HUES6 (cell line): ENCODE results near the gene IP6K1.
"Not testable (repeated sequence)": the region's sequence is repeated elsewhere in the genome, so short reads cannot be mapped to it uniquely, and the experiment has no call there.

Source experiments
- H3K27ac ChIP-seq: 2 replicates; pipeline ENCODE4 v1.7.0; 2013; ENCODE audit warnings: low read depth, mild to moderate bottlenecking, low read length, inconsistent platforms
- H3K27me3 ChIP-seq: 2 replicates; pipeline ENCODE4 v1.6.1; 2013; ENCODE audit warnings: low read length; ENCODE audit not compliant: control insufficient read depth, insufficient read depth
- H3K36me3 ChIP-seq: 2 replicates; pipeline ENCODE4 v1.6.1; 2013; ENCODE audit warnings: low read length; ENCODE audit not compliant: control insufficient read depth, insufficient read depth
- H3K4me1 ChIP-seq: 2 replicates; pipeline ENCODE4 v1.6.1; 2013; ENCODE audit warnings: low read length; ENCODE audit not compliant: control insufficient read depth, insufficient read depth
- H3K4me3 ChIP-seq: 2 replicates; pipeline ENCODE4 v1.5.1; 2013; ENCODE audit warnings: low read depth, low read length
- H3K9ac ChIP-seq: one replicate; pipeline ENCODE4 v1.6.1; 2013; ENCODE audit warnings: mild to moderate bottlenecking, low read length
- H3K9me3 ChIP-seq: 2 replicates; pipeline ENCODE4 v1.6.1; 2013; ENCODE audit warnings: low read depth, low read length; ENCODE audit not compliant: control insufficient read depth, insufficient read depth

IP6K1 gene

GRCh38 chr3:49691481-49691880 is 94.9 kb downstream of the IP6K1 start:
- H3K4me3 ChIP-seq, H3K36me3 ChIP-seq, H3K4me1 ChIP-seq, H3K27ac ChIP-seq, H3K9me3 ChIP-seq, H3K9ac ChIP-seq, H3K27me3 ChIP-seq: not testable (repeated sequence)

DNA sequence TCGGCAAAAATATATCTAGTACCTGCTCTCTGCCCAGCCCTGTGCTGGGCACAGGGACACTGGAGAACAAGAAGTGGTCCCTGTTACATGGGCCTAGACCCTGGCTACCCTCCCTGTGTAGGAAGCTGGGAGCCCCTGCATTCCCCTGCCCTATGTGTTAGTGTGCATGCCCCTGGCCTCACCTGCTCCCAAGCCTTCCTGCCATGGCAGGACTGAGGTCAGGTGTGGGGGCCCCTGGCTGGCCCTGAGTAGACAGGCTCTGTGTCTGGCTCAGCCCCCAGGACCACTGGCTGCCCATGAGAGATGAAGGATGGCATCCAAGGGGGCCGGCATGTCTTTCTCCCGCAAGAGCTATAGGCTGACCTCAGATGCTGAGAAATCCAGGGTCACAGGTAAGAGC is 95.5 kb downstream of the IP6K1 start:
- not testable (repeated sequence) for H3K27me3 ChIP-seq, H3K4me3 ChIP-seq, H3K9ac ChIP-seq, H3K4me1 ChIP-seq, H3K9me3 ChIP-seq, H3K27ac ChIP-seq, H3K36me3 ChIP-seq

GRCh38 chr3:49689908-49690624 is 96.3 kb downstream of the IP6K1 start:
- not testable (repeated sequence) for H3K27ac ChIP-seq

GRCh38 chr3:49689046-49689907 is 97.1 kb downstream of the IP6K1 start, which contains the start of the genes MST1 and RNF123:
MST1 (minus strand) TSS chr3:49689474; CDS start chr3:49688691, 783 bp downstream.
RNF123 (plus strand) TSS chr3:49689557; CDS start chr3:49691166, 1,609 bp downstream.
- Histone ChIP-seq H3K9ac (peak within 1 kb of the TSS; percentile 84), H3K4me3 (peak within 1 kb of the TSS; percentile 86), H3K4me1 (peaks cover 6% of the 10 kb centered on the region; the same call in 1 of the 2 replicates), H3K27ac (no peak within 1 kb of the TSS), H3K27me3 (no peaks in the 10 kb centered on the region), H3K36me3 (peaks cover 5% of the 10 kb centered on the region), H3K9me3 (no peaks in the 10 kb centered on the region)

More at GRCh38 chr3:49689908-49690624, 96.3 kb downstream of the IP6K1 start:
- H3K27me3 ChIP-seq, H3K4me1 ChIP-seq, H3K9me3 ChIP-seq, H3K36me3 ChIP-seq: not testable (repeated sequence)
- H3K4me3 ChIP-seq, result peak overlapping the region; percentile 86
- peak overlapping the region; percentile 79 for H3K9ac ChIP-seq

DNA sequence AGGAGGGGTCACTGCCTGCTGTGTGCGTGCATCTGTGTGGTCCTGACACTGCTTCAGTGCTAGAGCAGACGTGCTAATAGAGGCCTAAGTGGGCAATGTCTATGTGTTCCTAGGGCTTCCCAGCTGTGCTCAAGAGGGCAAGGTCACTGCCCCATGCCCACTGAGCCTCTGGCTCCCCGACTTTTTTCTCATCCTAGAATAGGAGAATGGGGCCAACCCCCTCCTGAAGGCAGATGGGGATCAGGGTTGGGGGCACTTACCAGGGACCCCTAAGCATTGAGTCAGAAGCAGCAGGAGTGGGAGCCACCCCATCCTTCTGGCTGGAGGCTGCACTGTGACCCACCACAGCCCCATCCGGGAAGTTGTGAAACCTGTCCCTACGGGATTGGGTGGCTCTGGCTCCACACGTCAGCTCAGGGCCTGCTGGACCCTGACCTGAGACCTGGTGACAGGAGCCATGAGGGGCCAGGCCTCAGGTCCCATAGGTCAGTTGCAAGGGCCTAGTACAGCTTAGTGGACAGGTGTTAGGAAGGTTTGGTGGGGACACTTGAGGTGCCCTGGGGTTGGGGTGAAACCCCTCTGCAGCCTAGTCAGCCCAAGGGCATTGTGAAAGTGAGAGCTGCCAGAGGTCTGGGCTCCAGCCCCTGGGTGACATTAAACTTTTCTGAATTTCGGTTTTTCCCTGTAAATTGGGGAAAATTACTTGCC is 97.8 kb downstream of the IP6K1 start:
- Histone ChIP-seq H3K36me3 (peaks cover 11% of the 10 kb centered on the region), H3K9ac (peak overlapping the region; percentile 84), H3K4me3 (peak overlapping the region; percentile 86)
- H3K4me1 ChIP-seq, H3K9me3 ChIP-seq, H3K27ac ChIP-seq, H3K27me3 ChIP-seq: not testable (repeated sequence)

- H3K9ac ChIP-seq, H3K27ac ChIP-seq, H3K4me1 ChIP-seq, H3K27me3 ChIP-seq, H3K9me3 ChIP-seq: not testable (repeated sequence)
- peak overlapping the region; percentile 76 for H3K4me3 ChIP-seq
- peaks cover 22% of the 10 kb centered on the region for H3K36me3 ChIP-seq
These were observed 98.9 kb downstream of the IP6K1 start for GRCh38 chr3:49687424-49687795.

DNA sequence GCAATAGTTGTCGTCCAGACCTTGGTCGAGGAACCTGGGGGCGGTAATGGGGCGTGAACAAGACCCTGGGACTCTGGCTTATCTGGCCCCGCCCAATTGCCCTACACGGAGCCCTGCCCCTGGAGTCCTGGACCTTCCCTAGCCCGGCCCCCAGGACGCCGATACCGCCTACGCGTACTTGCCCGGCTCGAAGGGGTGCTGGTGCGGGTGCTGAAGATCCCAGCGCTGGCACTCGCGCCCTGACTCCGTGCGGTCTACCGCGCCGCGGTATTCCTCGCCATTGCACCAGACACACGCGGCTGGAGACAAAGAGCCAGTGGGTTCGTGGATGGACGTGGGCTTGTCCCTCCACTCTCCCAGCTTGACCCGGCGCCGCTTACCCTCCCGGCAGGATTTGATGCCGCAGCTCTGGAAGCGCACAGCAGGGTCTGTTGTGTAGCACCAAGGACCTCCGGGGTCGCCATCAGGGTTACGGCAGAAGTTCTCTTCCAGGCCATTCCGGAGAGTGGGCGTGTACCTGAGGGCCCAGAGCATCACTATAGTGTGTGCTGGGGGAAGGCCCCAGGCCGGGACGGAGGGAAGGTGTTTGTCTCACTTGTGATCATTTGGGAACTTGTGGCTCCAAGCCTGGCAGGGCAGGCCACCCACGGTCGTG is 99.4 kb downstream of the IP6K1 start:
- Histone ChIP-seq H3K27ac (0 out of 2 replicates have a peak overlapping the region, but pooled peaks have one; percentile 36), H3K9ac (peak overlapping the region; percentile 82), H3K4me3 (peak overlapping the region; percentile 76), H3K36me3 (peaks cover 27% of the 10 kb centered on the region)
- H3K9me3 ChIP-seq, H3K4me1 ChIP-seq, H3K27me3 ChIP-seq: not testable (repeated sequence)

- not testable (repeated sequence) for H3K27ac ChIP-seq, H3K4me1 ChIP-seq, H3K9me3 ChIP-seq, H3K9ac ChIP-seq, H3K27me3 ChIP-seq
- H3K36me3 ChIP-seq, result peaks cover 32% of the 10 kb centered on the region
- H3K4me3 ChIP-seq, result peak overlapping the region; percentile 76
These were observed 100.0 kb downstream of the IP6K1 start for GRCh38 chr3:49686346-49686745.

DNA sequence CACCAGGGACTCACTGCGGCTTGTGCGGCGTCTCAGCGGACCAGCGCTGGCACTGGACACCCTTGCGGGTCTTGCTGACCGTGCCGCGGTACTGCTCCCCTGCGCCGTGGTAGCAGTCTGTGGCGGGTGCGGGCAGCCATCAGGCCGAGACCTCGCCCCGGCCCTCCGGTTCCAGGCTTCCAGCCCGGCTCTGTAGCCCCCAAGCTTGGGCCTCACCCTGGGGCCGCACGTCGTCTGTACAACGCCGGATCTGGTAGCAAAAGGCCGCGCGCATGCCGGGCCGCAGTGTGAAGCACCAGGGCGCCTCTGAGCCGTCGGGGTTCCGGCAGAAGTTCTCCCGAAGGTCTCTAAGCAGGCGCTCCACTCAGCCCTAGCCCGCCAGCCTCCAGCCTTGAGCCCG is 100.5 kb downstream of the IP6K1 start:
- not testable (repeated sequence) for H3K9me3 ChIP-seq, H3K27ac ChIP-seq, H3K4me1 ChIP-seq, H3K9ac ChIP-seq, H3K27me3 ChIP-seq
- Histone ChIP-seq H3K36me3 (peaks cover 37% of the 10 kb centered on the region), H3K4me3 (peak overlapping the region; percentile 76)

DNA sequence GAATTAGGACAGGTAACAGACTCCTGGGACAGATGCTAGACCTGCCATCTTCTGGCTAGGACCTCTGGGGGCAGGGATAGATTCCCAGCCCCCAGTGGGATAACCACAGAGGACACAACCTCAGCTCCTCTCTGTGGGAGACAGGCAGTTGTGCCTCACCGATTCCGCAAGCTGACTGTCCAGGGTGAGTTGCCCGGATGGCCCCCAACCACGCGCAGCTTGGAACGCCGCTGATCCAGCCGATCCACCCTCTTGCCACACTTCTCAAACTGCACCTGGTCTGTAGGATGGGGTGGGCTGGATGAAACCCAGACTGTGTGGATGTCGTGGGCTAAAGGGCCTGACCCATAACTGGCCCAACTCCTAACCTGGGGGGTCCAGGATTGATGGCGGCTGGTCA is 101.2 kb downstream of the IP6K1 start:
- Histone ChIP-seq H3K4me3 (peak overlapping the region; percentile 76; the same call in 1 of the 2 replicates), H3K36me3 (peaks cover 45% of the 10 kb centered on the region)
- H3K27me3 ChIP-seq, H3K9ac ChIP-seq, H3K4me1 ChIP-seq, H3K9me3 ChIP-seq, H3K27ac ChIP-seq: not testable (repeated sequence)
